Ishikawa (cell line): ENCODE results near the gene NDUFC1.

Experiments used
- CEBPB ChIP-seq: IDR thresholded peaks from 2 replicates; pipeline ENCODE4 v1.6.1; 2012
- CREB1 ChIP-seq: IDR thresholded peaks from 2 replicates; pipeline ENCODE4 v1.6.1; 2012; ENCODE audit warnings: low read depth
- EGR1 ChIP-seq: IDR thresholded peaks from 2 replicates; pipeline ENCODE4 v1.6.1; 2012
- EP300 ChIP-seq: IDR thresholded peaks from 2 replicates; pipeline ENCODE4 v1.6.1; 2012; ENCODE audit warnings: borderline replicate concordance
- FOXM1 ChIP-seq: IDR thresholded peaks from 2 replicates; pipeline ENCODE4 v1.6.1; 2012; ENCODE audit warnings: low read depth, borderline replicate concordance
- MAX ChIP-seq: IDR thresholded peaks from 2 replicates; pipeline ENCODE4 v1.6.1; 2012
- NFIC ChIP-seq: IDR thresholded peaks from 2 replicates; pipeline ENCODE4 v1.6.1; 2012
- RAD21 ChIP-seq: IDR thresholded peaks from 2 replicates; pipeline ENCODE4 v1.6.1; 2012; ENCODE audit warnings: low read depth
- TAF1 ChIP-seq: IDR thresholded peaks from 2 replicates; pipeline ENCODE4 v1.6.1; 2012; ENCODE audit warnings: low read depth, mild to moderate bottlenecking
- TCF12 ChIP-seq: IDR thresholded peaks from 2 replicates; pipeline ENCODE4 v1.6.1; 2012; ENCODE audit warnings: low read depth
- TEAD4 ChIP-seq: IDR thresholded peaks from 2 replicates; pipeline ENCODE4 v1.6.1; 2012
- USF1 ChIP-seq: IDR thresholded peaks from 2 replicates; pipeline ENCODE4 v1.6.1; 2012
- YY1 ChIP-seq: IDR thresholded peaks from 2 replicates; pipeline ENCODE4 v1.6.1; 2012; ENCODE audit warnings: low read depth
- ZBTB7A ChIP-seq: IDR thresholded peaks from 2 replicates; pipeline ENCODE4 v1.6.1; 2012; ENCODE audit warnings: low read depth
- TF ChIP-seq, protein P1 (sequence below): IDR thresholded peaks from 2 replicates; pipeline ENCODE4 v1.6.1; 2012; ENCODE audit warnings: low read depth, mild to moderate bottlenecking

NDUFC1 gene

GRCh38 chr4:139246166-139246565 is 56.1 kb downstream of the NDUFC1 start:
- no peak for TF ChIP-seq EGR1
- no peak for TF ChIP-seq RAD21
- TF ChIP-seq, protein P1, sequence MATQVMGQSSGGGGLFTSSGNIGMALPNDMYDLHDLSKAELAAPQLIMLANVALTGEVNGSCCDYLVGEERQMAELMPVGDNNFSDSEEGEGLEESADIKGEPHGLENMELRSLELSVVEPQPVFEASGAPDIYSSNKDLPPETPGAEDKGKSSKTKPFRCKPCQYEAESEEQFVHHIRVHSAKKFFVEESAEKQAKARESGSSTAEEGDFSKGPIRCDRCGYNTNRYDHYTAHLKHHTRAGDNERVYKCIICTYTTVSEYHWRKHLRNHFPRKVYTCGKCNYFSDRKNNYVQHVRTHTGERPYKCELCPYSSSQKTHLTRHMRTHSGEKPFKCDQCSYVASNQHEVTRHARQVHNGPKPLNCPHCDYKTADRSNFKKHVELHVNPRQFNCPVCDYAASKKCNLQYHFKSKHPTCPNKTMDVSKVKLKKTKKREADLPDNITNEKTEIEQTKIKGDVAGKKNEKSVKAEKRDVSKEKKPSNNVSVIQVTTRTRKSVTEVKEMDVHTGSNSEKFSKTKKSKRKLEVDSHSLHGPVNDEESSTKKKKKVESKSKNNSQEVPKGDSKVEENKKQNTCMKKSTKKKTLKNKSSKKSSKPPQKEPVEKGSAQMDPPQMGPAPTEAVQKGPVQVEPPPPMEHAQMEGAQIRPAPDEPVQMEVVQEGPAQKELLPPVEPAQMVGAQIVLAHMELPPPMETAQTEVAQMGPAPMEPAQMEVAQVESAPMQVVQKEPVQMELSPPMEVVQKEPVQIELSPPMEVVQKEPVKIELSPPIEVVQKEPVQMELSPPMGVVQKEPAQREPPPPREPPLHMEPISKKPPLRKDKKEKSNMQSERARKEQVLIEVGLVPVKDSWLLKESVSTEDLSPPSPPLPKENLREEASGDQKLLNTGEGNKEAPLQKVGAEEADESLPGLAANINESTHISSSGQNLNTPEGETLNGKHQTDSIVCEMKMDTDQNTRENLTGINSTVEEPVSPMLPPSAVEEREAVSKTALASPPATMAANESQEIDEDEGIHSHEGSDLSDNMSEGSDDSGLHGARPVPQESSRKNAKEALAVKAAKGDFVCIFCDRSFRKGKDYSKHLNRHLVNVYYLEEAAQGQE, result no peak
- TF ChIP-seq YY1, result no peak
- no peak for TF ChIP-seq TCF12
- no peak for TF ChIP-seq ZBTB7A
- no peak for TF ChIP-seq CEBPB
- no peak for TF ChIP-seq TAF1
- TF ChIP-seq TEAD4, result no peak
- no peak for TF ChIP-seq NFIC
- no peak for TF ChIP-seq CREB1
- TF ChIP-seq MAX, result no peak
- no peak for TF ChIP-seq FOXM1
- no peak for TF ChIP-seq EP300
- no peak for TF ChIP-seq USF1

DNA sequence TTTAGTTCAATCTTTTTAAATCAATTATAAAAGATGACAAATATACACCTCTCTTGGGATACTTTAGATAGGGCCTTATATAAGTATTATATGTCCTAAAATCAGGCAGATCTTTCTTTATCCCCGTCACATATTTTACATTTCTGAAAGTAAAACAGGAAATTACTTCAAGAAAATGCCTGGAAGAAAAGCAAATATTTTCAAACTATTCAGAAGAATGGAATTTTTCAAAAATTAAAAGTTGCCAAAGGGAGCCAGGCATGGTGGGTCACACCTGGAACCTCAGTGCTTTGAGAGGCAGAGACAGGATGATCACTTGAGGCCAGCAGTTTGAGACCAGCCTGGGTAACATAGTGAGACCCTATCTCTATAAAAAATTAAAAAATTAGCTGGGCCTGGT is 56.7 kb downstream of the NDUFC1 start:
- TF ChIP-seq YY1 (no peak), MAX (no peak), CREB1 (no peak), TAF1 (no peak)

DNA sequence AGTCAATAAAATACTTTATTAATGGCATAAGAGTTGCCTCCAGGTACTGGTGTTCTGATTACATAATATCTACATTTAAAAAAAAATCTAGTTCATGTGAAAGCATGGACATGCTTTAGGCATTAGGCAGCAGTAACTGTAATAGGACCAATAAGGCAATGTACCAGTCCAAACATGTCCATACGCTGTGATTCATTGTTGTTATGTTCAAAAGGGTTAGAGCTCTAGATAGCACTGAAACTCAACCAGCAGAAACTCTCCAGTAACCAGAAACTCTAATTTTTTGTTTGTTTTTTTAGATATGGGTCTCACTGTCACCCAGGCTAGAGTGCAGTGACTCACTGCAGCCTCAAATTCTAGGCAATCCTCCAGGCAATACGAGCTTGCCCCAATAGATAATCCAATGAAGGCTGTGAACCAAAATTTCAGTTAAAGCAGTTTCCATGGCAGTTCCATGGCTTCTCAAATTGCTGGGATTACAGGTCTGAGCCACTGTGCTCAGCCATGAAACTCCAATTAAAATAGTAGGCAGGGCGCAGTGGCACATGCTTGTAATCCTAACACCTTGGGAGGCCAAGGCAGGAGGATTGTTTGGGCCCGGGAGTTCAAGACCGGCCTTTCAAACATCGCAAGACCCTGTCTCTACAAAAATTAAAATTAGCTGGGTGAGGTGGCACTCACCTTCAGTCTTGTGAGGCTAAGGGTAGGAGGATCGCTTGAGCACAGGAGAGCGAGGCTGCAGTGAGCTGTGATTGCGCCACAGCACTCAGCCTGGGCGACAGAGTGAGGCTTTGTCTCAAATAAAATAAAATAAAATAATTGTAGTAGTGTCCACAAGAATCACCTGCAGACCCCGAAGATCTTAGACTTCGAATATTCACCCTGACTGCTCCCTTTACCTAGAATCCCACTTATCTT is 58.6 kb downstream of the NDUFC1 start:
- no peak for TF ChIP-seq CEBPB
- TF ChIP-seq MAX, result no peak
- TF ChIP-seq TAF1, result no peak
- TF ChIP-seq YY1, result no peak
- TF ChIP-seq EGR1, result no peak
- TF ChIP-seq CREB1, result no peak
- no peak for TF ChIP-seq TEAD4
- no peak for TF ChIP-seq NFIC
- TF ChIP-seq, protein P1, result no peak
- no peak for TF ChIP-seq TCF12
- no peak for TF ChIP-seq EP300
- TF ChIP-seq ZBTB7A, result no peak
- no peak for TF ChIP-seq RAD21
- no peak for TF ChIP-seq FOXM1

- no peak for TF ChIP-seq FOXM1
- TF ChIP-seq EGR1, result no peak
- TF ChIP-seq YY1, result no peak
- no peak for TF ChIP-seq EP300
- TF ChIP-seq TCF12, result no peak
- no peak for TF ChIP-seq USF1
- TF ChIP-seq ZBTB7A, result no peak
- no peak for TF ChIP-seq CREB1
- TF ChIP-seq CEBPB, result no peak
- no peak for TF ChIP-seq TAF1
- no peak for TF ChIP-seq NFIC
- TF ChIP-seq, protein P1, result no peak
- no peak for TF ChIP-seq RAD21
- no peak for TF ChIP-seq TEAD4
- no peak for TF ChIP-seq MAX
Observed at GRCh38 chr4:139242511-139243051, 59.7 kb downstream of the NDUFC1 start.
